Activated CD8-positive, alpha-beta memory T cell treated with anti-CD3 and anti-CD28 coated beads, Interleukin-2, amount 10 ng/mL, durations not matched to agents 7 days and 5 days (primary cell): ENCODE results near the gene MCTP2. TPM values are rescaled to one million over a fixed set of nuclear protein-coding genes. Genes with fewer than 3 reads are reported as not detected.

ENCODE experiments used
- ATAC-seq: fragments of 150-1000 bp; cut with Tn5 transposase; one replicate; pipeline ENCODE4 v1.10.0; 2021; ENCODE audit warnings: moderate library complexity
- CTCF ChIA-PET: fragments of 350-600 bp; sonication (Branson Sonifier 250); formaldehyde crosslinking; loops from one replicate; lab custom pipeline; 2021; ENCODE audit warnings: antibody characterized with exemption; lab: Charles Lee
- DNase-seq: peaks from one replicate; pipeline ENCODE4 v3.0.0-alpha.2; 2020
- H3K27ac Mint-ChIP-seq: one replicate; pipeline ENCODE4 v1.8.0; 2021; ENCODE audit warnings: mild to moderate bottlenecking, mixed read lengths
- H3K27me3 Mint-ChIP-seq: one replicate; pipeline ENCODE4 v1.8.0; 2021; ENCODE audit warnings: mixed read lengths
- H3K36me3 Mint-ChIP-seq: one replicate; pipeline ENCODE4 v1.8.0; 2021; ENCODE audit warnings: mild to moderate bottlenecking, mixed read lengths
- H3K4me1 Mint-ChIP-seq: one replicate; pipeline ENCODE4 v1.8.0; 2021; ENCODE audit warnings: mixed read lengths
- H3K4me3 Mint-ChIP-seq: one replicate; pipeline ENCODE4 v1.8.0; 2021; ENCODE audit warnings: mild to moderate bottlenecking, moderate library complexity, mixed read lengths
- H3K9me3 Mint-ChIP-seq: one replicate; pipeline ENCODE4 v1.8.0; 2022; ENCODE audit warnings: low read depth, mixed read lengths
- total RNA-seq, 2 experiments: library from RNA; stranded (reverse); gene quantifications; one replicate each; pipeline ENCODE4 v1.2.3, GENCODE V29; 2021

MCTP2 gene
- total RNA-seq, result 10 to 100 TPM; 67.2 to 83.8 TPM

DNA sequence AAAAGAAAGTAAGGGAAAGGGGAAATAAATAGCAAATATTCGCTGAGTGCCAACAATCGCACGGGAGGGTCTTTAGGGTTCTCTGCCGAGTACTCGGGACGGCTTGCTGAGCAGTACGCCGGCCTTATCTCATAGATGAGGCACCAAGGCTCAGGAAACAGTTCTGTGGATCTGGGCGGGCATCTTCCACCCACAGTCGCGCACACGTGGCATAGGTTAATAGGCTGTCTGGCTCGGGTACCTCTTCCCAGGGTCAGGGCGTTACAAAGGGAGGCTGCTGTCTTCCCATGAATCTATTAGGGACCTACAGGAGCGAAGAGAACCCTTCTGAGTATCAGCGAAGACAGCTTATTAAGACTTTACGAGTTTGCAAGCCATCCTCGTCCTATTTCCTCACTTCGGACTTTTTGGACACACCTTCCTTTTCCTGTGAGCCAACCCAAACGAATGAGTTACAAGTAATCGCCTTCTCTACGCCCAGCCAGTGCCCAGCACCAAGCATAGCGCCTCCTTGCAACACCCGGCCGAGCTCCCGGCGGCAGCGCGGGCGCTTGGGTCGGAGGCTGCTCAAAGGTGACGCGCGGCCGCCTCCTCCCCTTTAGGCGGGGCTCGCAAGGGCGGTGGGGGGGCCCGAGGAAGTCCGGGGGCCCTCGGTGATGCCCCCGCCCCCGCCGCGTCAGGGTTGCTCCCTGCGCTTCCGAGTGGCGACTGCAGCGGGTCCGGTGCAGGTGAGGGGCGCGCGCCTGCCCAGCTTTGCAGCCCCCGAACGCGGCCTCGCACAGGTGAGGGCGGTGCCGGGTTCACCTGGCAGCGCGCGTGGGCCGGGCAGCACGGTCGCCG lies at the start of gene MCTP2:
Gene MCTP2 (plus strand): TSS at position 679 of the 840 bp plus-strand sequence. CDS start 66,705 bp downstream, outside the sequence.
- peaks cover 69% of the 10 kb centered on the region for H3K4me1 Mint-ChIP-seq
- DNase-seq (peak; percentile 95), ATAC-seq (peak; percentile 90)
- peak within 1 kb of the TSS; percentile 84 for H3K4me3 Mint-ChIP-seq
- H3K36me3 Mint-ChIP-seq, result peaks cover 42% of the 10 kb centered on the region
- H3K27ac Mint-ChIP-seq, result peak within 1 kb of the TSS; percentile 92
- CTCF ChIA-PET, result interaction anchor here (0.7 to 8.4 kb wide), 15 partner anchors 9 to 93 kb away, joined by 3 to 95 read pairs (median 5); no protein-coding TSS in a partner anchor
- H3K9me3 Mint-ChIP-seq, result no peaks in the 10 kb centered on the region
- H3K27me3 Mint-ChIP-seq, result no peaks in the 10 kb centered on the region

DNA sequence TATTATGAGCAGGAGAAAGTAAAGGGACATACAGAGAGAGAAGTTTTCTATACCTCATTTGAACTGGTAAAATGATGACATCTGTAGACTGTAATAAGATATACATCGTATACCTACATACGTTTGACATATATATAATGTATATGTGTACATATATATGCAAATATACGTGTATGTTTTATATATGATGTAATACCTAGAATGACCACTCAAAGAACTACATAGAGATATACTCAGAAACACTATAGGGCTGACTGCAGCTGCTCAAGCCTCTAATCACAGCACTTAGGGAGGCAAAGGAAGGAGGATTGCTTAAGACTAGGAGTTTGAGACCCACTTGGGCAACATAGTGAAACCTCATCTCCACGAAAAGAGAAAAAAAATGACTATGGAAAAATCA lies 48.5 kb upstream of the MCTP2 start:
- CTCF ChIA-PET, result no interaction called here
- peaks cover 16% of the 10 kb centered on the region for H3K36me3 Mint-ChIP-seq

GRCh38 chr15:94185547-94186236 lies 45.7 kb upstream of the MCTP2 start:
- H3K36me3 Mint-ChIP-seq, result peaks cover 28% of the 10 kb centered on the region
- peaks cover 9% of the 10 kb centered on the region for H3K9me3 Mint-ChIP-seq
- CTCF ChIA-PET, result interaction anchor here (1.6 to 1.9 kb wide), 2 partner anchors 45 to 138 kb away, joined by 5 to 6 read pairs; no protein-coding TSS in a partner anchor

More for the DNA sequence above, 48.5 kb upstream of the MCTP2 start:
- Mint-ChIP-seq H3K4me3 (no peak overlapping the region), H3K9me3 (peaks cover 12% of the 10 kb centered on the region), H3K27ac (no peak overlapping the region), H3K4me1 (peaks cover 21% of the 10 kb centered on the region), H3K27me3 (no peaks in the 10 kb centered on the region)
- DNase-seq (no peak), ATAC-seq (no peak)

GRCh38 chr15:94186770-94187331 lies 44.5 kb upstream of the MCTP2 start:
- H3K27ac Mint-ChIP-seq, result no peak overlapping the region
- no peak overlapping the region for H3K4me3 Mint-ChIP-seq
- peaks cover 29% of the 10 kb centered on the region for H3K36me3 Mint-ChIP-seq
- DNase-seq, result no peak
- peaks cover 9% of the 10 kb centered on the region for H3K9me3 Mint-ChIP-seq
- no peaks in the 10 kb centered on the region for H3K27me3 Mint-ChIP-seq
- no peak for ATAC-seq
- peaks cover 38% of the 10 kb centered on the region for H3K4me1 Mint-ChIP-seq
- CTCF ChIA-PET, result interaction anchor here (1.0 to 1.9 kb wide), 3 partner anchors 23 to 137 kb away, joined by 3 to 6 read pairs (median 5); no protein-coding TSS in a partner anchor

More at GRCh38 chr15:94185547-94186236, 45.7 kb upstream of the MCTP2 start:
- no peak for ATAC-seq
- Mint-ChIP-seq H3K4me1 (peaks cover 30% of the 10 kb centered on the region), H3K27me3 (no peaks in the 10 kb centered on the region), H3K4me3 (no peak overlapping the region), H3K27ac (no peak overlapping the region)
- no peak for DNase-seq

DNA sequence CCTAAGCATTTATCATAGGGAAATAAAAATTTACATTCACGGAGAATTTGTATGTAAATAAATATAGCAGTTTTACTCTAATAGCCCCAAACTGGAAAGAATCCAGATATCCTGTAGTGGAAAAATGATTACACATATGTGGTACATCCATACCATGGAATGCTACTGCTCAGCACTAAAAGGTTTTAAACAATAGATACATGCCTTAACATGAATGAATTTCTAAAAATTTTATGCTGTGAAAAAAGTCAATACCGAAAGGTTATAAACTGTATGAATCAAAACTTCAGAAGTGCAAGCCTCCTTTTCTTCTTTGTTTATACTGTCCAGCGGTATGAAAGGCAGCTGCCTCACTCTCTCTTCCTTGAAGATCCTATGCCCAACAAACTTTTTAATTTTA lies 37.5 kb upstream of the MCTP2 start:
- peaks cover 5% of the 10 kb centered on the region for H3K9me3 Mint-ChIP-seq
- DNase-seq (no peak), ATAC-seq (no peak)
- H3K4me3 Mint-ChIP-seq, result no peak overlapping the region
- no peaks in the 10 kb centered on the region for H3K27me3 Mint-ChIP-seq
- CTCF ChIA-PET, result interaction anchor here (0.7 kb wide), 1 partner anchor 47 kb away, joined by 3 read pairs; no protein-coding TSS in a partner anchor
- peaks cover 18% of the 10 kb centered on the region for H3K36me3 Mint-ChIP-seq
- H3K27ac Mint-ChIP-seq, result no peak overlapping the region
- peaks cover 18% of the 10 kb centered on the region for H3K4me1 Mint-ChIP-seq

DNA sequence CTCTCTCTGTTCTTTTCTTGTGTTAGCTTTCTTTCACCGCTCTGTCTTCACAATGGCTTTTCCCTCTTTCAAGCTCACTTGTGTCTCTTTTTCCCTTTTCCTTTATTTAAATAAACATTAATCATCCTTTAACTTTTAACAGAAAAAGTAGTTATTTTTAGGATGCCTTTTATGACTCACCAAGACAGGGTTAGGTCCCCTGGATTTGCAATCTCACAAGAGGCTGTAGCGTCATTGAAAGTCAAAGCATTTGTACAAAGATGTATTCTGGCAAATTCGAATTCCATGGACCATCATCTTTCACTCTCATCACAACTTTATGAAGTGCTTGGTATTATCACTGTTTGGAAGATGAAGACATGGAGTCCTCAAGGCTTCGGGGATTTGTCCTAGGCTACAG lies 34.8 kb upstream of the MCTP2 start:
- DNase-seq, result no peak
- no peak overlapping the region for H3K27ac Mint-ChIP-seq
- no peaks in the 10 kb centered on the region for H3K27me3 Mint-ChIP-seq
- no peaks in the 10 kb centered on the region for H3K9me3 Mint-ChIP-seq
- H3K36me3 Mint-ChIP-seq, result peaks cover 6% of the 10 kb centered on the region
- H3K4me1 Mint-ChIP-seq, result peaks cover 9% of the 10 kb centered on the region
- no peak for ATAC-seq
- H3K4me3 Mint-ChIP-seq, result no peak overlapping the region
- CTCF ChIA-PET, result interaction anchor here (0.8 to 1.1 kb wide), 3 partner anchors 27 to 127 kb away, joined by 3 read pairs; no protein-coding TSS in a partner anchor

DNA sequence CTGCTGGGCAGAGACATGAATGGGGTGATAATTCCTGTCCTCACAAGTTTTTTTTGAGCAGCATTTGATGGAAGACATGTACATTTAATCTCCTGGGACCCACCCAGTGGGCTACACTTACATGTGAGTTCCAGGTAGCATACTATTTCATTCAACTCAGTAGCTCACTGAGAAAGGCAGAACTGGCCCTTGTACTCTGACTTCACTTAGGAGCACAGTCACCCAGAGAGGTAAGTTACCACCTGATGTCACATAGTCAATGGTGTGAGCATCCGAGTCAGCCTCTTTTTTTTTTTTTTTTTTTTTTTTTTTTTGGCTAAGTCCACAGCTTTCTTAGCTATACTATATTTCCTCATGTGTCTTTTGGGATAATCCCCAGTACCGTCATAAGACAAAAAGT lies 32.7 kb upstream of the MCTP2 start:
- Mint-ChIP-seq H3K4me1 (peaks cover 18% of the 10 kb centered on the region), H3K4me3 (no peak overlapping the region), H3K36me3 (peaks cover 15% of the 10 kb centered on the region), H3K27me3 (no peaks in the 10 kb centered on the region), H3K9me3 (no peaks in the 10 kb centered on the region), H3K27ac (no peak overlapping the region)
- no peak for DNase-seq
- no peak for ATAC-seq
- CTCF ChIA-PET, result no interaction called here

DNA sequence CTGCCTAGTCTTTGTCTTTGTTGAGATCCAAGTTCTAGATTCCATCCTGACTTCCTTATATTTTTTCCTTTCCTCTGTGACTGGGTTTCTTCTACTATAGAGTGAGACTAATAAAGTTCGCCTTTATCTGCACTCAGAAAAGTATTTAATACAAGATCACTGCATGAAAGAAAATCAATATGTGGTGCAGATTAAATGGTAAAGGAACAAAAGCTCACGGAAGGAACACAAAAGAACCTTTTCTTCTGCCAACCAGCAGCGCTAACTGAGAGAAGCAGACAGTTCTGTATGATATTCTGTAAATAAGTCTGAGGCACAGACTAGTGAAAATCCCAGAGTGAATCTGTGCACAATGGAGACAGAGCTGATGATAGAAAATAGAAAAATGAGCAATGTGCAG lies 31.6 kb upstream of the MCTP2 start:
- Mint-ChIP-seq H3K36me3 (peaks cover 18% of the 10 kb centered on the region), H3K4me1 (peaks cover 23% of the 10 kb centered on the region), H3K9me3 (no peaks in the 10 kb centered on the region), H3K27ac (no peak overlapping the region), H3K27me3 (no peaks in the 10 kb centered on the region), H3K4me3 (no peak overlapping the region)
- CTCF ChIA-PET, result no interaction called here
- ATAC-seq, result no peak
- DNase-seq, result no peak

DNA sequence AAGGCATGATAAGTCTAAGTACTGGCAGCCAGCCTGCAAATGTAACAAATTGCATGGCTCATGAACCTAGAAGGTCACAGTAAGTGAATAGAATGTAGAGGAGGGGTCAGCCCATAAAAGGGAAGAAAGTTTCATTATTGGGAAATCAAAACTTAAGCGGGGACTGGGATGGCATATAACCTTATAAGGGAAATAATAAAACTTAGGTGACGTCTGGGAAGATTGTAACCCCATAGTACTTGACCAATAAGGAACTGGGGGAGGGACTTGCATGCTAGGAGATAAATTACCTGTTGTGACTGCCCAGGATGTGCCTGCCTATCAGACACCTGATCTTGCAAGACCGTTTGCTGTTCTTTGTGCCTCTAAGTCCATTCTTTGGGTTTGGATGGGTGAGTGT lies 28.1 kb upstream of the MCTP2 start:
- no peak overlapping the region for H3K4me3 Mint-ChIP-seq
- H3K27me3 Mint-ChIP-seq, result no peaks in the 10 kb centered on the region
- peaks cover 48% of the 10 kb centered on the region for H3K4me1 Mint-ChIP-seq
- peaks cover 26% of the 10 kb centered on the region for H3K36me3 Mint-ChIP-seq
- no peak overlapping the region for H3K27ac Mint-ChIP-seq
- DNase-seq (no peak), ATAC-seq (no peak)
- CTCF ChIA-PET, result no interaction called here
- no peaks in the 10 kb centered on the region for H3K9me3 Mint-ChIP-seq

- Mint-ChIP-seq H3K27me3 (no peaks in the 10 kb centered on the region), H3K4me1 (peaks cover 48% of the 10 kb centered on the region), H3K9me3 (no peaks in the 10 kb centered on the region), H3K36me3 (peaks cover 29% of the 10 kb centered on the region), H3K4me3 (peak overlapping the region; percentile 66), H3K27ac (peak overlapping the region; percentile 95)
- ATAC-seq (no peak), DNase-seq (no peak)
- CTCF ChIA-PET, result interaction anchor here (0.9 kb wide), 1 partner anchor 31 kb away, joined by 3 read pairs; no protein-coding TSS in a partner anchor
Observed at GRCh38 chr15:94205366-94205765, 26.0 kb upstream of the MCTP2 start.

DNA sequence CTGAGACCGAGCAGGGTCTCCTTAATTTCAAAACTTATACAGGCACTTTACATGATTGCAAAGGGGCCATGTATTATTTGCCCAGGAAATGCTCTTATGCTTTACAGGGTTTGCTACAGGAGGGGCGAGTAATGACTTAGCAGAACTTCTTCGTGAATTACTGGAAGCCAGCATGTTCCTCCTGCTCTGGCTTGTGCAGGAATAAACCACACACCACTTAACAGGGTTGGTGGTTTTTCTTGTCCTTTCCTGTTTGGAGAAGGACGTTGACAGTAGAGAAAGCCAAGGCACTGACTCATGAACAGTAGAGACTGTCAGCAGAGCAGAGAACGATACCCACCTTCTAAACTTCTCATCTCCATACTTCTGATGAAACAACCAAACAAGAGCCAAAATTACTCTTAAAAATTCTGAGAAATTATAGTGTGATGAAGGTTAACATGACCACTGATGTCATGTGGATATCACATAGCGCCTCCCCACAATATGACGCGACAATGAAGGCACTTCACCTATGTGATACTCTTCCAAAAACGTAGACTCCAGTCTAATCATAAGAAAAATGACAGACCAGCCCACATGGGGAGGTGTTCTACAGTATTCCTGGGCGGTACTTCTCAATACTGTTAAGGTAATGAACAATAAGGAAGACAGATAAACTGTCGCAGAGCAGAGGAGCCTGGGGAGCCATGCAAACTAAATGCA lies 24.7 kb upstream of the MCTP2 start:
- Mint-ChIP-seq H3K4me1 (peaks cover 48% of the 10 kb centered on the region), H3K9me3 (no peaks in the 10 kb centered on the region), H3K4me3 (peak overlapping the region; percentile 66), H3K36me3 (peaks cover 32% of the 10 kb centered on the region), H3K27ac (peak overlapping the region; percentile 95), H3K27me3 (no peaks in the 10 kb centered on the region)
- DNase-seq (peak; percentile 92), ATAC-seq (peak; percentile 92)
- CTCF ChIA-PET, result interaction anchor here (1.0 kb wide), 1 partner anchor 9 kb away, joined by 4 read pairs; no protein-coding TSS in a partner anchor

DNA sequence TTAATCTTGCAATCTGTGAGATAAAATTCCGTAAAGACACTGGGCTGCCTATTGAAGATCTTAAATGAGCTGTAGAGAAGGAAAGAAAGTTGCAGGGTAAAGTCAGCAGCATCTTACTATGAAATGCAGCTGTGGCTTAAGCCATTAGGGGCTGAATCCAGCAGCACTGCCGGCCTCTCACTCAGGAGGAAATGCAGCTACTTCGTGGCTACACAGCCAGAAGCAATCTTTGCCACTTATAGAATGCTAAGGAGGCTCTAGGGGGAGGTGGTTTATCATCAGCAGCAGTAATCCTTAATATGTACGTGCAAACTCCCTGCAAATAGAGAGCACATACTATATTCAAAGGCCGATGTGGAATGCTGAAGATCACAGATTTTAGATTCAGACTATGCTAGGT lies 19.1 kb upstream of the MCTP2 start:
- Mint-ChIP-seq H3K4me1 (peaks cover 21% of the 10 kb centered on the region), H3K9me3 (peaks cover 8% of the 10 kb centered on the region), H3K27ac (no peak overlapping the region), H3K4me3 (no peak overlapping the region), H3K27me3 (peaks cover 2% of the 10 kb centered on the region), H3K36me3 (peaks cover 38% of the 10 kb centered on the region)
- ATAC-seq (no peak), DNase-seq (no peak)
- CTCF ChIA-PET, result interaction anchor here (0.5 kb wide), 1 partner anchor 127 kb away, joined by 3 read pairs; no protein-coding TSS in a partner anchor
